Naive thymus-derived CD4-positive, alpha-beta T cell (primary cell): ENCODE data around the gene SMYD3. TPM values are rescaled to one million over a fixed set of nuclear protein-coding genes. Genes with fewer than 3 reads are reported as not detected.
A peak's percentile ranks its signal among the peaks of the same experiment; 100 is the strongest.

Experiments used
- ATAC-seq: fragments of 150-1000 bp; cut with Tn5 transposase; 2 replicates; pipeline ENCODE4 v1.10.0; 2021; ENCODE audit warnings: mild to moderate bottlenecking, moderate library complexity
- CTCF ChIA-PET: fragments of 350-600 bp; sonication (Branson Sonifier 250); formaldehyde crosslinking; loops from one replicate; lab custom pipeline; 2021; ENCODE audit warnings: antibody characterized with exemption; lab: Charles Lee
- POLR2A ChIA-PET: fragments of 350-600 bp; sonication (Branson Sonifier 250); formaldehyde crosslinking; loops from one replicate; lab custom pipeline; 2021; ENCODE audit warnings: antibody characterized with exemption, inconsistent platforms; lab: Charles Lee
- DNase-seq, 9 donors: peaks; one replicate each; pipeline versions ENCODE4 v3.0.0 to v3.0.0-alpha.2; 2020 to 2022; ENCODE audit warnings: mixed read lengths in 1 of 9
- H3K27ac ChIP-seq: one replicate; pipeline ENCODE4 v1.7.0; 2013; ENCODE audit warnings: mild to moderate bottlenecking, low read depth, low read length, moderate library complexity
- H3K27me3 ChIP-seq, 2 donors: one replicate each; pipeline ENCODE4 v1.7.0; 2013; ENCODE audit warnings: low read length in 2 of 2, mild to moderate bottlenecking in 2 of 2, moderate library complexity in 2 of 2; ENCODE audit not compliant: control insufficient read depth in 2 of 2, insufficient read depth in 2 of 2
- H3K36me3 ChIP-seq, 3 experiments: 1 replicate in 2 of 3; 2 replicates in 1 of 3; pipeline ENCODE4 v1.7.0; 2013; ENCODE audit warnings: low read length in 3 of 3, mild to moderate bottlenecking in 3 of 3, moderate library complexity in 1 of 3; ENCODE audit not compliant: insufficient read depth in 3 of 3, control insufficient read depth in 2 of 3
- H3K4me1 ChIP-seq, 2 donors: one replicate each; pipeline ENCODE4 v1.7.0; 2013; ENCODE audit warnings: low read length in 2 of 2, mild to moderate bottlenecking in 2 of 2, moderate library complexity in 1 of 2; ENCODE audit not compliant: control insufficient read depth in 2 of 2, insufficient read depth in 2 of 2
- H3K4me3 ChIP-seq: 2 replicates; pipeline ENCODE4 v1.7.0; 2013; ENCODE audit warnings: mild to moderate bottlenecking, low read length
- H3K9me3 ChIP-seq, 3 experiments: 1 replicate in 2 of 3; 2 replicates in 1 of 3; pipeline ENCODE4 v1.7.0; 2013; ENCODE audit warnings: low read length in 3 of 3; ENCODE audit not compliant: control insufficient read depth in 2 of 3
- H3K27ac Mint-ChIP-seq, 9 donors: one replicate each; pipeline ENCODE4 v1.8.0; 2020 to 2022; ENCODE audit warnings: mixed read lengths in 9 of 9, mild to moderate bottlenecking in 8 of 9, moderate library complexity in 5 of 9, inconsistent platforms in 2 of 9
- H3K27me3 Mint-ChIP-seq, 5 donors: one replicate each; pipeline ENCODE4 v1.8.0; 2021 to 2022; ENCODE audit warnings: mixed read lengths in 5 of 5, mild to moderate bottlenecking in 1 of 5
- H3K36me3 Mint-ChIP-seq, 5 donors: one replicate each; pipeline ENCODE4 v1.8.0; 2020 to 2022; ENCODE audit warnings: mixed read lengths in 5 of 5, mild to moderate bottlenecking in 3 of 5, inconsistent platforms in 1 of 5
- H3K4me1 Mint-ChIP-seq, 7 donors: one replicate each; pipeline ENCODE4 v1.8.0; 2020 to 2022; ENCODE audit warnings: mixed read lengths in 7 of 7, mild to moderate bottlenecking in 3 of 7, inconsistent platforms in 1 of 7
- H3K4me3 Mint-ChIP-seq, 10 donors: one replicate each; pipeline ENCODE4 v1.8.0; 2020 to 2022; ENCODE audit warnings: mild to moderate bottlenecking in 10 of 10, mixed read lengths in 10 of 10, moderate library complexity in 6 of 10, inconsistent platforms in 2 of 10
- H3K9me3 Mint-ChIP-seq, 11 donors: one replicate each; pipeline ENCODE4 v1.8.0; 2020 to 2022; ENCODE audit warnings: mixed read lengths in 11 of 11, mild to moderate bottlenecking in 4 of 11, inconsistent platforms in 1 of 11, moderate library complexity in 1 of 11
- intact Hi-C, 2 donors: fragments of 100-400 bp; cut with micrococcal nuclease; formaldehyde crosslinking; loops; one replicate each; pipeline ENCODE4 v1.15.1; 2023
- polyA plus RNA-seq, 2 donors: library from polyadenylated mRNA; unstranded; fragments of 300-500 nt; fragmentation: Illumina TruSeq; gene quantifications; one replicate each; pipeline ENCODE4 v1.2.3, GENCODE V29; 2021
- total RNA-seq, 6 experiments: library from RNA in 5 of 6; stranded (reverse) in 5 of 6; gene quantifications; 1 replicate in 5 of 6; 2 replicates in 1 of 6; pipeline ENCODE4 v1.2.3 and lab custom pipeline; 2021 to 2026

Gene SMYD3
- total and polyA plus RNA-seq, 7 experiments from 2014 or later: 19.5 to 28.6 (median 24.4) TPM

- no peaks in the 10 kb centered on the region for H3K9me3 ChIP-seq
- H3K27me3 ChIP-seq: no peaks in the 10 kb centered on the region
- no peaks in the 10 kb centered on the region for H3K9me3 Mint-ChIP-seq
- POLR2A ChIA-PET: no interaction called here
- no peaks in the 10 kb centered on the region for H3K36me3 ChIP-seq
- ATAC-seq (no peak), DNase-seq (no peak)
- no peak overlapping the region for H3K4me3 Mint-ChIP-seq
- no peak overlapping the region for H3K4me3 ChIP-seq
- no peak overlapping the region for H3K27ac ChIP-seq
- intact Hi-C loops: no loop called here
- H3K4me1 Mint-ChIP-seq: peaks cover 0 to 2% (median 0%) of the 10 kb centered on the region in 7 donors
- H3K27ac Mint-ChIP-seq: no peak overlapping the region
- peaks cover 0 to 44% (median 17%) of the 10 kb centered on the region in 5 donors for H3K36me3 Mint-ChIP-seq
- H3K4me1 ChIP-seq: no peaks in the 10 kb centered on the region
- CTCF ChIA-PET: interaction anchor here (0.6 kb wide), 1 partner anchor 130 kb away, joined by 3 read pairs; no protein-coding TSS in a partner anchor
- H3K27me3 Mint-ChIP-seq: no peaks in the 10 kb centered on the region
These were observed 639.3 kb downstream of the SMYD3 start for GRCh38 chr1:245867738-245868137.

GRCh38 chr1:245864872-245865271 is 642.2 kb downstream of the SMYD3 start:
- POLR2A ChIA-PET: no interaction called here
- Histone ChIP-seq H3K9me3 (no peaks in the 10 kb centered on the region), H3K36me3 (no peaks in the 10 kb centered on the region), H3K27me3 (no peaks in the 10 kb centered on the region), H3K4me1 (no peaks in the 10 kb centered on the region), H3K4me3 (no peak overlapping the region), H3K27ac (no peak overlapping the region)
- no peak overlapping the region for H3K27ac Mint-ChIP-seq
- CTCF ChIA-PET: no interaction called here
- no peaks in the 10 kb centered on the region for H3K27me3 Mint-ChIP-seq
- intact Hi-C loops: no loop called here
- H3K4me1 Mint-ChIP-seq: peaks cover 0 to 6% (median 0%) of the 10 kb centered on the region in 7 donors
- H3K9me3 Mint-ChIP-seq: no peaks in the 10 kb centered on the region
- DNase-seq (no peak), ATAC-seq (no peak)
- no peak overlapping the region for H3K4me3 Mint-ChIP-seq
- H3K36me3 Mint-ChIP-seq: peaks cover 0 to 52% (median 28%) of the 10 kb centered on the region in 5 donors

- no peak overlapping the region for H3K4me3 ChIP-seq
- CTCF ChIA-PET: no interaction called here
- Mint-ChIP-seq H3K4me1 (peaks cover 0 to 3% (median 0%) of the 10 kb centered on the region in 7 donors), H3K4me3 (no peak overlapping the region), H3K9me3 (no peaks in the 10 kb centered on the region), H3K36me3 (peaks cover 0 to 53% (median 28%) of the 10 kb centered on the region in 5 donors), H3K27me3 (no peaks in the 10 kb centered on the region), H3K27ac (no peak overlapping the region)
- no peaks in the 10 kb centered on the region for H3K9me3 ChIP-seq
- DNase-seq (no peak), ATAC-seq (no peak)
- H3K36me3 ChIP-seq: no peaks in the 10 kb centered on the region
- POLR2A ChIA-PET: no interaction called here
- no peaks in the 10 kb centered on the region for H3K4me1 ChIP-seq
- no peaks in the 10 kb centered on the region for H3K27me3 ChIP-seq
- H3K27ac ChIP-seq: no peak overlapping the region
- intact Hi-C loops: no loop called here
These were observed 643.4 kb downstream of the SMYD3 start for GRCh38 chr1:245863566-245864184.

GRCh38 chr1:245862812-245863540 is 644.1 kb downstream of the SMYD3 start:
- Histone ChIP-seq H3K9me3 (no peaks in the 10 kb centered on the region), H3K36me3 (peaks cover 0 to 4% (median 0%) of the 10 kb centered on the region in 3 experiments), H3K27me3 (no peaks in the 10 kb centered on the region), H3K4me3 (no peak overlapping the region), H3K4me1 (no peaks in the 10 kb centered on the region), H3K27ac (no peak overlapping the region)
- DNase-seq (no peak), ATAC-seq (no peak)
- no peaks in the 10 kb centered on the region for H3K9me3 Mint-ChIP-seq
- H3K36me3 Mint-ChIP-seq: peaks cover 0 to 57% (median 33%) of the 10 kb centered on the region in 5 donors
- no peak overlapping the region for H3K4me3 Mint-ChIP-seq
- H3K4me1 Mint-ChIP-seq: peaks cover 0 to 3% (median 0%) of the 10 kb centered on the region in 7 donors
- ChIA-PET CTCF (no interaction called here), POLR2A (no interaction called here)
- H3K27me3 Mint-ChIP-seq: no peaks in the 10 kb centered on the region
- intact Hi-C loops: no loop called here
- H3K27ac Mint-ChIP-seq: no peak overlapping the region

GRCh38 chr1:245860657-245861544 is 646.2 kb downstream of the SMYD3 start:
- H3K9me3 Mint-ChIP-seq: peaks cover 0 to 2% (median 0%) of the 10 kb centered on the region in 11 donors
- no peaks in the 10 kb centered on the region for H3K27me3 ChIP-seq
- peaks cover 0 to 16% (median 0%) of the 10 kb centered on the region in 3 experiments for H3K36me3 ChIP-seq
- H3K4me3 ChIP-seq: no peak overlapping the region
- intact Hi-C loops: no loop called here
- H3K9me3 ChIP-seq: no peaks in the 10 kb centered on the region
- no peaks in the 10 kb centered on the region for H3K4me1 ChIP-seq
- no peak for DNase-seq
- H3K36me3 Mint-ChIP-seq: peaks cover 0 to 77% (median 53%) of the 10 kb centered on the region in 5 donors
- POLR2A ChIA-PET: no interaction called here
- CTCF ChIA-PET: no interaction called here
- no peak overlapping the region for H3K27ac ChIP-seq
- H3K27ac Mint-ChIP-seq: peak overlapping the region in 1 of 9 donors; percentile 23
- no peaks in the 10 kb centered on the region for H3K27me3 Mint-ChIP-seq
- H3K4me1 Mint-ChIP-seq: peaks cover 0 to 5% (median 0%) of the 10 kb centered on the region in 7 donors
- no peak for ATAC-seq
- no peak overlapping the region for H3K4me3 Mint-ChIP-seq

GRCh38 chr1:245859493-245860114 is 647.5 kb downstream of the SMYD3 start:
- CTCF ChIA-PET: interaction anchor here (1.1 kb wide), 1 partner anchor 144 kb away, joined by 3 read pairs; no protein-coding TSS in a partner anchor
- no peaks in the 10 kb centered on the region for H3K27me3 ChIP-seq
- Mint-ChIP-seq H3K4me3 (no peak overlapping the region), H3K9me3 (peaks cover 0 to 10% (median 0%) of the 10 kb centered on the region in 11 donors), H3K27ac (no peak overlapping the region), H3K4me1 (peaks cover 0 to 5% (median 0%) of the 10 kb centered on the region in 7 donors), H3K27me3 (no peaks in the 10 kb centered on the region), H3K36me3 (peaks cover 0 to 84% (median 65%) of the 10 kb centered on the region in 5 donors)
- H3K27ac ChIP-seq: no peak overlapping the region
- no peaks in the 10 kb centered on the region for H3K9me3 ChIP-seq
- H3K4me1 ChIP-seq: no peaks in the 10 kb centered on the region
- POLR2A ChIA-PET: no interaction called here
- no peak overlapping the region for H3K4me3 ChIP-seq
- peaks cover 0 to 16% (median 0%) of the 10 kb centered on the region in 3 experiments for H3K36me3 ChIP-seq
- intact Hi-C loops: loop anchor here in 1 of 2 donors (1.0 kb wide), 1 partner anchor 144 kb away; no protein-coding TSS in a partner anchor
- ATAC-seq (no peak), DNase-seq (no peak)
